Muscle of arm (tissue), 12 donors: ENCODE data around the gene RAD51AP1. TPM values are rescaled to one million over a fixed set of nuclear protein-coding genes. Genes with fewer than 3 reads are reported as not detected.

Experiments
- DNase-seq: peaks from one replicate; pipeline ENCODE4 v3.0.0-alpha.2; 2013
- polyA plus RNA-seq, 12 donors: library from polyadenylated mRNA; unstranded; fragments of 120-200 nt; gene quantifications; one replicate each; pipeline ENCODE4 v1.2.1, GENCODE V29; 2013; ENCODE audit not compliant: insufficient read length in 12 of 12

RAD51AP1 gene
- polyA plus RNA-seq, 12 donors, result 6.7 to 27.6 (median 13.5) TPM; not detected in 1

DNA sequence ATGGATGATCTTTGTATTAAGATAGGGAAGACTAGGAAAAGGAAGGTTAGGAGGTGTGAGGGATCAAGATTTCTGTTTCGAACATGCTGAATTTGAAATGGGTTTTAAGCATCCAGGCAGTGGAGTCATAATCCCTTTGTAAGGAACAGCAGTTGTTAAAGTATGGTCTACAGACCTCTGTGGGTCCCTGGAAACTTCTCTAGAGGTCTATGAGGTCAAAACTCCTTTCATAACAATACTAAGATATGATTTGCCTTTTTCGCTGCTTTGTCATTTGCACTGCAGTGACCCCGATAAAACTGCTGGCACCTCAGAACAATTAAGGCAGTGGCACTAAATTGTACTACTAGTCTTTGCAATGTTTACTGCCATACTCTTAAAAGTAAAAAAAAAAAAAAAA is 1.5 kb downstream of the RAD51AP1 start:
- DNase-seq, result no peak

DNA sequence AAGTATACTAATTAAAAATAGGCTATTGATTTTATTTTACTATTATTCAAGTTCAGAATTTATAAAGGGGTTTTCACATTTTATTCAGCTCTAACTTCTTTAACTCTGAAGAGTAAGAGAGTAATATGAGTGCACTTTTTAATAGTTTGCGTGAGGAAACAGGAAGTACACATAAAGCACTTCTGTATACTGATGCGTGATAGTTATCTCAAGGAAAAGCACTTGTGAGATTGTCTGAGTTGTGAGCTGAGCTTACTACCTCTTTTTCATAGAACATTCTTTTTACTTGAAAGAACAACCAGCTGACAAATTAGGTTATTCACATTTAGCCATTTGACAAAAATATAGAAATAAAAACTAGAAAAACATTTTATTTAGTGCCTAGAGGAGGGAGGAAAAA is 1.9 kb downstream of the RAD51AP1 start:
- no peak for DNase-seq

DNA sequence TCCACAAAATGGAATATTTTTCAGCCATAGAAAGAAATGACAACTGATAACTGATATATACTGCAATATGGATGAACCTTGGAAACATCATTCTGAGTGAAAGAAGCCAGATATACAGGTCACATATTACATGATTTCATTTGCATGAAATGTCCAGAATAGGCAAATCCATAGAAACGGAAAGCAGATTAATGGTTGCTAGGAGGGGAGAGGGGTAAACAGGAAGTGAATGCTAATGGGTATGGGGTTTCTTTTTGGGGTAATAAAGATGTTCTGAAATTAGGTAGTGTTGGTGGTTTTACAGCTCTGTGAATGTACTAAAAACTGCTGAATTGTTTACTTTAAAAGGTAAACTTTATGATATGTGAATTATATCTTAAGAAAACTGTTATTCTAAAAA is 6.5 kb downstream of the RAD51AP1 start:
- no peak for DNase-seq

DNA sequence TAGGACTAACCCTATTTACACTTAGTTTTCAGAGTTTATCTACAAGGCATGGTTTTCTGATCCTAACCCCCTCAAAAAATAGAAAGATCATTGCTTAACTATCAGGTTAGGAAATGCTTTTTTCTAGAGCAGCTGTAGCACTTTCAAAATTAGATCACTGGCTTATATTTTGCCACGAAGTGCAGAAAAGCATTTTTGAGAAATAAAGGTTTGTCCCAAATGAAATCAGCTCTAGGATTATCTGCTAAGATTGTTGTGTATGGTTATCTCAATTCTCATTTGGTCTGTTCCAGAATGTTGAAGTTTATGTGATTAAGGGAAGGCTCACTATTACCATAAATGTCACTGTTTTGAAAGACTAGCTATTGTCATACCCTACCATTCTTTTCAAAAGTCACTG is 13.5 kb downstream of the RAD51AP1 start:
- no peak for DNase-seq

DNA sequence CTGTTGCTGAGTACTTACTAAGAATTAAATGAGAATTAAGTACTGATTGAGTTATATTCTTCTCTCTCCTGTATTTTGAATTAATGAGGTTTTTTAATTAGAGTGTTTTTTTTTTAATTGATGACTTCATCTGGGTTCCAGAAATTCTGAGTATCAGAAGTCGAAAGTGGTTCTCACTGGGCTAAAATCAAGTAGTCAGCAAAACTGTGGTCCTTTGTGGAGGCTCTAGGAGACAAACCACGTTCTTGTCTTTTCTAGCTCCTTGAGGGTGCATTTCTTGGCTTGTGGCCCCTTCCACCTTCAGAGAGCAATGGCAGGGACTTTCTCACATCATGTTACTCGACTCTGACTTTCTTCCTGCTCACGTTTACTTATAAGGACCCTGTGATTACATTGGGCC is 15.3 kb downstream of the RAD51AP1 start:
- no peak for DNase-seq

DNA sequence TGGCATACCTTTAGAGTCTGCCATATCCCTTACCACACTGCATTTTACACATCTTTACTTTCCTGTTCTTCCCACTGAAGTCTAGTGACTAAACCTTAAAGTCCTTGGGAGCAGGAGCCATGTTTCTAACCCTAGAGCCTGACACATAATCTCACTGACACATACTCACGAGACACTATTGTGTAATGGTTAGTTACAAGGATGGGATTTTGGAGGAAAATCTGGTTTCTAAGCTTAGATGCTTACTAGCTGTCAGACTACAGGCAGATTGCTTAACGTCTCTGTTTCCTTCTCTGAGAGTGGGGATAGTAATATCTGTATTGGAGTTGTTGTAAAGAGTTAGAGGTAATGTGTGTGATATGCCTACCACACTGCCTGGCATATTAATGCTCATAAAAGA is 17.1 kb downstream of the RAD51AP1 start:
- no peak for DNase-seq

DNA sequence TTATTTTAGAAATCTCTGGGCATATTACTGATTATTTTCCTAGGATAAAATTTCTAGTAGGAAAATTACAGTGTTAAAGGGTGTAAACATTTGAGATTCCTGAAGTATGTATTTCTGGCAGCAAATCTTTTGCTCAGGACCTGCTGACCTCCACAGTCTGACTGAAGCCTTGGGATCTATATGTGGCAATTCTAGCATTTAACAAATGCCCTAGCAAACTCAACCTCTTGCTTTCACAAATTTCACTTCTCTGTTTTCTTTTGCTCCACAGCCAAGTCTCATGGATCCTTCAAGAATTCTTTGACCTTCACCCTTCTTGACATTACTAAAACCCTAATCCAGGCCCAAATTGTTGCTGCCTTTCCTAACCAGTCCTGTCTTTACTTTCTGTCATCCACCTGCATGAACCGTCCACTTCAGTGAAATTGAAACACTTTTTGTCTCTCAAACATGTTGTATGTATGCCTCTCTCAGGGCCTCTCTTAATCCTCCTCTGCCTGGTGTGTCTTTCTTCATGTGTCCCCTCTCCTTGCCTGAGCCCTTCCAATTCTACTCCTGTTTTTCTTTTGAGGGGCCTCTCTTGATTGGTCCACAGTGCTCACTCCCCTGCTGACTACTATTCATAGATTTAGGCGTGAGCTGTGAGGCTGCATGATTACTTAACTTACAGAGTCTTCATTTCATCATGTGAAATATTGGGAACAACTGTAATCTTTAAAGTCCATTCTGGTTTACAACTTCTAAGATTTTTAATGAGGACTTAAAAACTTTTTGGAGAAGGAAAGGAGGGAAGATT is 18.2 kb downstream of the RAD51AP1 start:
- no peak for DNase-seq

DNA sequence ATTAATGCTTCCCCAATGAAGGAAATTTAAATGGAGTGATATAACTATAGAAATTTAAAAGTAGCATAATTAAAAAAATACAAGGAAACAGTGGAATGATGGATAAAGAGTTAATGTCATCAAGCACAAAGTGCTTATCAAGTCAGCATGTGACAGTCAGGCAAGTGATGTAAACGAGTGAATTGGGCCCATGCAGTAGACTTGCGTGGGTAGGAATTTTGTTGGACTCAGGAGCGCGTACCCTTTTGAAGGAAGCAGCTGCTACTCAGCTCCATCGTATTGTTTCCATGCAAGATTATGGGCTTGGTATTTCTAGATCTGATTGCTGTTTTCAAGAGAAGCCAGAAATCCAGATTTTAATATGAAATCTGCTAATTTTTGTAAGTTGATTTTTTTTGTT is 18.9 kb downstream of the RAD51AP1 start:
- no peak for DNase-seq

DNA sequence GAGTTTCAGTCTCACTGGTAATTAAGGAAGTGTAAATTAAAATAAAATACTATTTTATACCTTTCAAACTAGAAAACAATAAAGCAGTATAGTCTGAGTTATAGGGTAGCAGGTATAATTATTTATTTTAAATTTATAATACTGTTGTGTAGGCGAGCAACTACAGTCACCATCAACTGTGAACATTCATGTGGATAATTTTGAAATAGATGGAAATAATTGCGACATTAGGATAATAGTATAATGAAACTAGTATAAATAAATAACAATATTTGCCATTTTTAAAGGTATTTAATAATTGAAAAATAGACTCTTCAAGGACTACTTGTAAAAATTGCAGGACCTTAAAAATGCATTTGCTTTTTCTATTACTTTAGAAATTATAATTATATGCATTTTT is 19.5 kb downstream of the RAD51AP1 start:
- no peak for DNase-seq

DNA sequence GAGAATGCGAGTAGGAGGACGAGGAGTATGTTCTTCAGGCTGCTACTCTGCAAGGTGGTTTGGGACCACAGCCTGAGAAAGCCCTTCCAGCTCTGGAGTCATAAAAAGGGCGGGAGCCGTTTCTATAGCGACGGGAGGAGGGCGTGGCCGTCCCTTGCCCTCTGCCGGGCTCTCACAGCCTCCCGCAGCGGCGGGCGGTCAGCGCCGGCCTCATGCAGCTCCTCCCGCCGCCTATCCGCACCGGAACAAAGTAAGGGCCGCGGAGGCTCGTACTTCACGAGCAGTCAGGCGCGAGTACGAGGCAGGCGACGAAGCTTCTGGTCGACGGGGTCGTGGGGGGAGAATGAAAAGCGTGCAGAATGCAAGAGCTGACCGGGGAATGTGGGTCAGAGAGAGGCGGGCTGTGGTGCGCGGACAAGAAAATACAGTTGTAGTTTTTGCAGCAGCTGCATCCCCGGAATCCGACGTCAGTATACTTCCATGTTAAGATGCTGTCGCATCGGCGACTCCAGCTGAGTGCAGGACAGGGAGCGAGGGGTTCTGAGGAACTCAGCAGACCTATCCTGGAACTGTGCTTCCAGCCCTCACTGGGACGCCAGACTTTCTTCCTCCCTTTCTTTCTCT is 23.5 kb downstream of the RAD51AP1 start, which contains the start of gene DYRK4:
Gene DYRK4, plus strand, starts transcription at position 175 of the 624 bp plus-strand sequence. Its CDS starts 38 bp downstream, at position 213.
- DNase-seq, result peak; percentile 77

DNA sequence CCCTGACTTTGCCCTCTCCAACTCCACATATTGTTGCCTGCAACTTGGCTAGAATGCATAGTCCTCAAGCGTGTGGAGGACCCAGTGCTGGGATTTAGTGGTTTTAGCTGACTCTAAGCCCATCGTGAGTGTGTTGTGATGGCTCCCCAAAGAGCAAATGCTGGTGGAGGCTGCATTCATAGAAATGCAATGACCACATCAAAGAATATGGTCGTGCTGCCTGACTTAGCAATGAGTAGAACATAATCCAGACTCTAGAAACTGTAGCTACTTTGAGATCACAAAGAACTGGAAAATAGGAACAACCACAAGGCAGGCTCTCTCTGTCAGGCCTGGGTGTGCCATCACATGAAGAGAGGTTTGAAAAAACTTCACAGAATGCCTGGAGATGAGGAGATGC is 24.6 kb downstream of the RAD51AP1 start:
- no peak for DNase-seq

DNA sequence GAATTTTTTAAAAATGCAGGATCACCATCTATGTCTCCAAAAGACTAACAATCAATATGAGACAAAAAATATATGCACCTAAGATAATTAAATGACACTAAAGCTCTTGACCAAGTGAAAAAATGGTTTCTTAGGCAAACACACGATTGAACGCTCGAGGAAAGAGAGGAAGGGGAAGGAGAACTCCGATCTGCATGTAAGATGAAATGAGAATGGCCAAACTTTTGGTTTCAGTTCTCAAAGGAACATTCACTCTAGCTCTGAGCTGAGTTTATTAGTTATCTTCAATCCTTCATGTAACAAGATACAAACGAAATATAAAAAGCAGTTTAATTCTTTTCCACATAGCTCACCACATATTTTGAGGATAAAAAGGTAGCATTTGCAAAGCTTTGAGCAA is 26.1 kb downstream of the RAD51AP1 start:
- no peak for DNase-seq

DNA sequence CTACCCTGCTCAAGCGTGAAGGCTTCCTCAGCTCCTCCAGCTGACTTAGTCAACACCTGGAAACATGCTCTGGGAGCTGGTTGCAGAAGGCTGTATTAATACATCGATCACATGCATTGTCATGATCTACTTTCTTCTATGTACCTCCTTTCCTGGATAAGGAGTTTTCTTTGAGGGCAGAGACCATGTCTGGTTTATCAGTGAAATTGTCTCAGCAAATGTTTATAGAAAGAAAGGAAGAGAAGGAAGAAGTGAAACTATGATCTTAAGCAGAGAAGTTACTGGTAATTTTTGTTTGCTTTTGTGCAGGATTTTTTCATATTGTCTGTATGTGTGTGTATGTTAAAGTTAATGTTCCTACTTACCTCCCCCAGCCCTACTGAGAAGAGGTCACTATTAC is 27.8 kb downstream of the RAD51AP1 start:
- no peak for DNase-seq

DNA sequence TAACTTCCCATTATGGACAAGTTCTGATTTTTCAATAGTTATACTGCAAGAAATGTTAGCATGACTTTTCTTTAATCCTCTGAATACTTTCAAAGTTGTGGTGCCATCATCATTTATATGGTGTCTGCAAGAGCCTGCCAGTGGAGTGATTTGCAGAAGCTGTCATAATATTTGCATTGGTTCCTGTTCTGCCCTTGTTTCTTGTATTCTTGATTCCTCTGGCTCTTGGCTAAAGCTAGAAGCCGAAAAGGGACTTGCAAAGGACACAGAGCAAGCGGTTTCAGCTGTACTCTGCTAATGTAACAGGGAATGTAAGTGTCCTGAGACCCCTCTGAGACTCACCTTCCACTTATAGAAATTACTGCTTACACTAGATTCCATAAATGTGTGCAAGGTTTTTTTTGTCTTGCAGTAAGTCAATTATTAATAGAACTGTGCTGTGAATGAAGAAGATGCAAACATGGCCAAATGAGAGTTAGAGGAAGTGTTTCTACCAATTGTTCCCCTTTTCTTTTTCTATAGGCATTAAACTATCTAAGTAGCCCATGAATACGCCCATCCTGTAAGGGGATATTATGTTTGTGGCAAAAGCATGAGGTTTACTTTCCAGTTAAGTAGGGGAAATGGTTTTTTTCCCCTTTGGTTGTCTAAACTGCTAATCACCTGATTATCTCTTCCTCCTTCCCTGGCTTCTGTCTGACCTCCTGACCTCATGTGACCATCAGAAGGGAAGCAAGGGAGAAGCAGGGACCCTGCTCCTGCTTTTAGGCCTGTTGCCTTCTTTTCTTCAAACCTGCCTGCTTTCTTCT is 28.6 kb downstream of the RAD51AP1 start:
- DNase-seq, result peak; percentile 21

DNA sequence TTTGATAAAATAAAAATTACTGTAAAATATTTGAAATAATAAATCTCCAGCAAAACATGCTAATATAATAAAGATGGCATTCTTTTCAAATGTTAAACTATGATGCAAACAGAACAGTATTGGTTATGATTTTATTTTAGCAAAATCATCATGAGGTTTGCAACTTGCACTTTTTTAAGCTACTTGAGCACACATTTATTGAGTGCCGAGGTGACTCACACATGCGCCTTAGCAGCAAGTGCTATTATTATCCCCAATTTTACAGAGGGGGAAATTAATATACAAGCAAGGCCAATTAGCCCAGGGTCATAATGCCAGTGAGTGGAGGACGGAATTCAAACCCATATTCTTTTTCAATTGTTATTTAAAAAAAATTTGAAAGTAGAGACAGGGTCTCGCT is 30.6 kb downstream of the RAD51AP1 start:
- no peak for DNase-seq

DNA sequence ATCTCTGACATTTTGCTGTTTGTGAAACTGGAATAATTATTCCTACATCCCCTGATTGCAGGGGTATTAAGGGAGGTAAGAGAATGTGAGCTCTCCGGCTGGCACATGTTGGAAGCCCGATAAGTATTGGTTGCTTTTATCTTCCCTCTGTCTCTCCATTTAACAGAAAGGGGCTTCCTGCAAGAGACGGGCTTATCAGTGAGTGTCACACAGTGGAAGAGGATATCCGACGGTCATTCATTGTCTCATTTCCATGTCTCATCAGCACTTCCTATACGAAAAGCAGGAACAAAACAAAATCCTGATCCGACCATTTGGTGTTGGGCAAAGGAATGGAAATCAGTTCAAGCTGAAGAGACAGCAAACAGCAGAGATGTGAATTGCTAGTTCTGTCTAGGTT is 34.0 kb downstream of the RAD51AP1 start:
- DNase-seq, result no peak

DNA sequence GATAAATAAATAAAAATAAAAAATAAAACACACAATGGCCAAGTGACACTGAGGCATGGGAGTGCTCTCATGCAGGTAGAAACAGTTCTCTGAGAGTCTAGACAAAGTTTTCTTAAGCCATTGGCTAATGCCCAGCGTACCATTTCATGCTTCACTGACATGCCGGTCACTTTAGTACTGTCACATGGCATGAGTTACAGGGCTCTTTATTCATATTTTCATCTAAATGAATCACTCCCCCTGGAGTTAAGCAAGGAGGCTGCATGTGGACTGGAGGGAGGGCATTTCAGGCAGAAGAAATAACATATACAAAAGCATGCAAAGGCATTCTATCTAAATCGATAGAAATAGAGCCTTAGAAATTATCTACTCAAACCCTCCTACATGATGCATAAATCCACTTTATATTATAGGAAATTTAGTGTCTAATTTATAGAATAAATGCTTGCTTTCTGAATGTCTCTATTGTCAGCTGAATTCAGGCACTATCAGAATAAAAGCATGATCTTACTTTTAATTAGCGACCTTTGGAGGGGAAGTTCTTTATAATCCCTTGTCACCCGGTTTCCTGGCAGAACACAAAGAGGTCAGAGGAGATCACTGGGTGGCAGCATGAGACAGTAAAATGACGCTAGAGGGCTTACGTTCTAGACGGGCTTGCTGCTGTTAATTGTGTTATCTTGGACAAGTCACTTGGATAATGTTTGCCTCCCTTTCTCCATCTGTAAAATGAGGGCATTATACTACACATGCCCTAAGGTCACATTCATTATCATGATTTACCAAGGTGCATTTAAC is 40.8 kb downstream of the RAD51AP1 start:
- DNase-seq, result no peak

DNA sequence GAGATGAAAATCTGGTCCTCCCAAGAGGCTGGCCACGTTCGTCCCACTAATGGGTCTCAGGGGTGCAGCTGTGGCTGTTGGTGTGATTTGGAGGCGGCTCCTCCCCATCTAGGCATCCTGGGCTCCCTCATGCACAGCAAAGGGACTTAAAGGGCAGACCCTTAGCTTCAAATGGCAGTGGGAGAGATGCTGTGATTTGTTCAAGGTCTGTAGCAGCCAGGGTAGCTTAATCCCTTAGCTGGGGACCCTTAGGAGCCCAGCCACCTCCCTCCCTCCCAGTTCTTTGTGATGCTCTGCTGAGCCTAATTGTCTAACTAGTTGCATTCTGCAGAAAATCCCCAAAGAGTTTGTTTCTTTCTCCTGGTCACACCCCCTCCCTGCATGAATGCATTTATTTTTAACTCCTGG is 41.6 kb downstream of the RAD51AP1 start:
- DNase-seq, result no peak

DNA sequence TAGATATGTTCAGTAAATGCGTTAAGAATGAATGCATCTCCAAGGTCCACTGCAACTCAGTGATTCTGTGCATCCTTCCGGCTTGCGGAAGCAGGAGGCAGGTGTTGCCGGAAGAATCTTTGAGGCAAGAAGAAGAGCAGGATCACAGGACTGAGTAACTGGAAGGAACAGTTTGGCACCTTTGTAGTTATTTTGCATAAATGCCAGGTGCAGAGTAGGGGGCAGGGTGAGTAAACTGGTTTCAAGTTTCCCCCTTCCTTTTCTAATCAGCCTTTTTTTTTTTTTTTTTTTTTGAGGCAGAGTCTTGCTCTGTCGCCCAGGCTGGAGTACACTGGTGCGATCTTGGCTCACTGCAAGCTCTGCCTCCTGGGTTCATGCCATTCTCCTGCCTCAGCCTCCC is 45.6 kb downstream of the RAD51AP1 start:
- DNase-seq, result no peak

DNA sequence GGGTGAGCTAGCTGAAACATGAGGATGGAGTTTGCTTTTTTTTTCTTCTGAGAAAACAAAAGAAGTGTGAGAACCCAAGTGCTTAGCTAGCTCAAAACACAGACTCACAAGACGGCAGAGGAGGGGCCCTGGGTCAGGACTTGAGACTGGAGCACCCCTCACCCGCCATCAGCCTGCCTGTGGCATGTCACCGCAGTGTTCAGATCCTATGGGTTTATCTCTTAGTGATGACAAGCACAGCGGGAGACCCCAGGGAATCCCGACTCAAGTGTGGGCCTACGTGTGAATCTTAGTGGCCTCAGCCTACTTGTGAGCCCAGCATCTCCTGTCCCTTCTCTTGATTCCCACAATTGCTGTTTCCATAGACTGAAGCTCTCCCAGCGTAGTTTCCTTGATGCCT is 46.2 kb downstream of the RAD51AP1 start:
- DNase-seq, result no peak

DNA sequence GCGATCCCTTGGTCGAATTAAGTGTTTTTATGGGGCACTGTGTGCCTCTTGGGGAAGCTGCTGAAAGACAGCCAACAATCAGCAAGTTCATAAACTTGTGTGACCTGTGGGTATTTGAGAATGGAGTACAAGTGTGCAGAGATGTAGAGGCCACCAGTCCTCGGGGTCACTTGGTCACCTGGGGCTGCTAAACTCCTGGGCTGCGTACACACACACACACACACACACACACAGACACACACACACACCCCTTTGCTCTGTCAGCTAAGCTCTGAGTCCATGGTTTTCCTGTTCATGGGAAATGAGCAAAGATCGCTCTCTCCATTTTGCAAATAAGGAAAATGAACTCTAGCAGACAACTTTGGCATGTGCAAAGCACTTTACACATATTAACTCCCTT is 47.8 kb downstream of the RAD51AP1 start:
- DNase-seq, result no peak

DNA sequence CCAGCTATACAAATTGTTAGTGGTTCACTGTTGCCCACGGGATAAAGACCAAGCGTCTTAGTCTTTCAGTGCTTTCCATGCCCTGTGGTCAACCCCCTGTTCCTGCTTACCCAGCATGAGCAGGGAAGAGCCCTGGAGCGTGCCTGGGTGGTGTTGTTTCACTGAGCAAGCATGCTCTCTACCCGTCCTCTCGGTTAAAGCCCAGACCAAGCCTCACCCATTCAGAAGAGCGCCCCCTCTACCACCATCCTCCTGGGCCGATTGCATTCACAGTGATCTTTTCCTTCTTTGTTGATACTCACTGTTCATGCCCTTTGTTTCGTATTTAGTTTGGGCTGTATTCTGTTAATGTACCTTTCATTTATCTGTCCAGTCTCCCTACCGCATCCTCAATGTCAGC is 48.4 kb downstream of the RAD51AP1 start:
- DNase-seq, result no peak
